ENCODE data around the gene FYTTD1. TPM values are rescaled to one million over a fixed set of nuclear protein-coding genes. Genes with fewer than 3 reads are reported as not detected.

The FYTTD1 gene
- total RNA-seq, 1 donor from 2014 or later = 87.5 TPM

- intact Hi-C loops (cut with DNase I) = loop anchor here (1.0 kb wide), 1 partner anchor 30 kb away; no protein-coding TSS in a partner anchor
- DNase-seq (ENCODE audit: low spot score) = no peak
These were observed 71.1 kb downstream of the FYTTD1 start for GRCh38 chr3:197820550-197821335.

GRCh38 chr3:197829397-197830045 lies 79.8 kb downstream of the FYTTD1 start:
- intact Hi-C loops (cut with DNase I) = no loop called here
- DNase-seq (ENCODE audit: low spot score) = no peak

- intact Hi-C loops (cut with DNase I) = no loop called here
- no peak for DNase-seq (ENCODE audit: low spot score)
These were observed 80.8 kb downstream of the FYTTD1 start for GRCh38 chr3:197830308-197830966.

- no peak for DNase-seq (ENCODE audit: low spot score)
- intact Hi-C loops (cut with DNase I) = no loop called here
These were observed 81.3 kb downstream of the FYTTD1 start for GRCh38 chr3:197830967-197831313.

GRCh38 chr3:197833930-197834715 lies 84.4 kb downstream of the FYTTD1 start:
- DNase-seq (ENCODE audit: low spot score) = no peak
- intact Hi-C loops (cut with DNase I) = no loop called here

GRCh38 chr3:197835509-197835908 lies 85.8 kb downstream of the FYTTD1 start:
- intact Hi-C loops (cut with DNase I) = no loop called here
- no peak for DNase-seq (ENCODE audit: low spot score)

GRCh38 chr3:197836244-197836643 lies 86.6 kb downstream of the FYTTD1 start:
- intact Hi-C loops (cut with DNase I) = no loop called here
- no peak for DNase-seq (ENCODE audit: low spot score)

Other genes starting within 250 kb of the FYTTD1 start
- gene BDH1, start 193.9 kb upstream of the FYTTD1 start, total RNA-seq = 61.4 TPM
- gene RUBCN, start 13.0 kb upstream of the FYTTD1 start, total RNA-seq = 41.0 TPM
- 27.6 TPM for gene LRCH3, start 41.4 kb downstream of the FYTTD1 start, total RNA-seq
- 563 TPM for gene RPL35A, start 200.3 kb downstream of the FYTTD1 start, total RNA-seq
- 10.1 TPM for gene LMLN, start 210.3 kb downstream of the FYTTD1 start, total RNA-seq